Effector CD4-positive, alpha-beta T cell (primary cell): Measurements from ENCODE around the gene MMP23B.
A peak's percentile ranks its signal among the peaks of the same experiment; 100 is the strongest.
"Not testable (repeated sequence)": the region's sequence is repeated elsewhere in the genome, so short reads cannot be mapped to it uniquely, and the experiment has no call there.

Source experiments
- DNase-seq: peaks from one replicate; pipeline ENCODE4 v3.0.0-alpha.2; 2020

The MMP23B gene

GRCh38 chr1:1636621-1637478 is 4.9 kb downstream of the MMP23B start:
- not testable (repeated sequence) for DNase-seq

DNA sequence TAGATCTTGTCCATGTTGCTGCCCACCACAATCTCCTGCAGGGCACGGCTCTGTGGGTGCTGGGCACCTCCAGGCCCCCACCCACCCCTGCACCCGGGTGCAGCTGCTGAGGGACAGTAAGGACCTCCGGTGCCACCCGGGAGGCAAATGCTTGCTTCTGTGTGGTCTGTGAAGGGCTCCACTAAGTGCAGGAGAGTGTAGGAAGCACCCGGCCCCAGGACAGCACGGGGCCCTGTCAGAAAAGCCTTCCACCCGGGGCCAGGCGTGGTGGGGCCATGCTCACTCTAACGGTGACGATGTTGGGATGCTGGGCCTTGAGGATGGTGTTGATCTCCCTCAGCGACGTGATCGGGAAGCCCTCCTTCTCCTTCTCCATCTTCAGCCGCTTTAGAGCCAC is 5.5 kb downstream of the MMP23B start:
- not testable (repeated sequence) for DNase-seq

GRCh38 chr1:1638528-1638927 is 6.6 kb downstream of the MMP23B start:
- not testable (repeated sequence) for DNase-seq

DNA sequence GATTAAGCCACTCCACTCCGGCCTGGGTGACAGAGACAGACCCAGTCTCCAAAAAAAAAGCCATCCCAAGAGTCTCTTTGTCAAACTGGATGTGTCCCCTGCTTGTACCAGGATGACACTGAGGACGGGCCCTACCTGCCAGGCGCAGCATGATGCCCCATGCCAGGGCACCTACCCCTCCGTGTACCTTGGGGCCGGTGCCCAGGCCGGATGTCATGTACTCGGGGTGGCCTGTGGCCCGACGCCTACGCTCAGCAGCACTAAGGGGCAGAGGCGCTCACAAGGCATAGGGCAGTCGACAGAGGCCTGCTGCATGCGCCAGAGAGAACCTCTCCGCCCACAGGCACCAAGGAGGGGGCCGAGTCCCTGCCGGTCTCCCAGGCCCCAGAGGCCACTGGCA is 7.4 kb downstream of the MMP23B start:
- DNase-seq: not testable (repeated sequence)

DNA sequence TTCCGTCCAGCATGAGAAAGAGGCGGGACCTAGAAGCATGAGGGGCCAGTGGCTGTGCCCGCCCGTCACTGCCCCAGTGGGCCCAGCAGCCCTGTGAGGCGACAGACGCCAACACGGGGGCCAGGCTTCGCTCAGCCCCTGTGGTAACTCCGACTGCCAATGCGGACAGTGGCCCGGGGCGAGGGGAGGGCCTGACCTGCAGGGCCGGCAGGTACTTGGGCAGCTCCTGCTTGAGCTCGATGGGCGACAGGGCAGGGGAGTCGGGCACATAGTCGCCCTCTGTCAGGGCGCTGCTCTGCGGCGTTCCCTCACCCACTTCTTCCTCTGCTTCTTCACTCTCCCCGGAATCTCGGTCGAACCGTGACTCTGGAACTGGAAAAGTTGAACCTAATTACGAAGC is 8.1 kb downstream of the MMP23B start:
- not testable (repeated sequence) for DNase-seq

GRCh38 chr1:1640711-1641461 is 8.9 kb downstream of the MMP23B start:
- not testable (repeated sequence) for DNase-seq

- not testable (repeated sequence) for DNase-seq
Observed at GRCh38 chr1:1646326-1646725, 14.4 kb downstream of the MMP23B start.

DNA sequence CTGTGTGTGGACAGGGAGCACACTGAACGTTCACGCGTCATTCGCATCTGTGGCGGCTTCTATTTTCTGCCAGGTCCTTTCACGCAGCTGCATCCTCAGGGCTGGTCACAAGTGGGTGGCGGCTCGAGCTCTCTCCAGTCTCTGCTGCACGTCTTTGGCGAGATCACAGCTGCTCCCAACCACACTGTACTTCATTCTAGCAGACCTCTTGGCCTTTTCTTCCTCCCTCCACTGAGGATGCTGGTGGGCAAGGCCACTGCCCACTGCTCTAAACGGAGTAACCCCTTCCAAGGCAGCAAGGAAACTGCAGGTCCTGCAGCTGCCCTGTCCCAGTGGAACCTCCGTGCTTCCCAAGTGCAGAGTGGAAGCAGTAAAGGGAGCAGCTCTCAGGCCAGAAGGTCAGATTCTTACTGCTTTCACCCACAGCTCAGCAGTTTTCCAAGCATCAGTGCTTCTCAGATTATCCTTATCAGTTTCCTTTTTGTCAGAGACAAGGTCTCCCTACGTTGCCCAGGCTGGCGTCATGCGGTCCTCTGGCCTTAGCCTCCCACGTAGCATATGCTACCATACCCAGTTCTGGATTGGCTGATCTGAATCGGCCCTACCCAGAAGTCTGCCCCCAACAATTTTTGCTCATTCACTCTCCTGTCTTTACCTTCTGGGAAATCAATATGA is 15.7 kb downstream of the MMP23B start:
- DNase-seq: not testable (repeated sequence)

GRCh38 chr1:1648265-1648664 is 16.3 kb downstream of the MMP23B start:
- not testable (repeated sequence) for DNase-seq

GRCh38 chr1:1658583-1659549 is 26.9 kb downstream of the MMP23B start, which contains the start of gene CDK11B:
CDK11B (minus strand) TSS chr1:1659004; CDS start chr1:1657485, 1,519 bp downstream.
- DNase-seq: peak; percentile 94

- DNase-seq: not testable (repeated sequence)
Observed at GRCh38 chr1:1662392-1662791, 30.4 kb downstream of the MMP23B start.

DNA sequence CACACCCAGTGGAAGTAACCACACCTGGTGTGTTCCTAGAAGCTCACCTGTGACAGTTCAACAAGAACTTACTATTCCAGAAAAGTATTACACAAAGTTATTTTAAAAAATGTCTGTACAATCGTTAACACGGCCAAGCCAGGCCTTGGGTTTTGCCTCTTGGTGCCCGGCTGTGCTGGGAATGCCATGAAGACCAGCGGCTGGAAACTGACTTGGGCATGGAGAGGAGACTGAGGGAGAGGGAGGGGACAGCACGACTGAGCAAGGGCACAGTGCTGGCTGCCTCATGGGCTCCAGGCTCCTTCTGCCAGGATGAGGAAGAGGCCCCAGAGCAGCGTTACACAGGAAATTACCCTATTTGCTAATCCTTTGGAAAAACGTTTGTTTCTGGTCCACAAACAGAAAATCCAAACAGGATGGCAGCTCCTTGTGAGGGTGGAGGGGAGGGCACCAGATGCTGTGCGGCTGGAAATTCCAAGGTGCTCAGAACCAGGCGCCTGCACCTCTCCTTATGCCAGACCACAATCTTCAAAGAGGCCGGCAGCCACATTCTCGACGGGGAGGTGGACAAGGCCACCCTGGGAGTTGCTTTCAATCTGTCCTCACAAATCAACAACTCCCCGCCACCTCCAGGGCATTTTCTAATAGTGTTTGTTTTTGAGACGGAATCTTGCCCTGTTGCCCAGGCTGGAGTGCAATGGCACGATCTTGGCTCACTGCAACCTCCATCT is 31.0 kb downstream of the MMP23B start:
- not testable (repeated sequence) for DNase-seq

DNA sequence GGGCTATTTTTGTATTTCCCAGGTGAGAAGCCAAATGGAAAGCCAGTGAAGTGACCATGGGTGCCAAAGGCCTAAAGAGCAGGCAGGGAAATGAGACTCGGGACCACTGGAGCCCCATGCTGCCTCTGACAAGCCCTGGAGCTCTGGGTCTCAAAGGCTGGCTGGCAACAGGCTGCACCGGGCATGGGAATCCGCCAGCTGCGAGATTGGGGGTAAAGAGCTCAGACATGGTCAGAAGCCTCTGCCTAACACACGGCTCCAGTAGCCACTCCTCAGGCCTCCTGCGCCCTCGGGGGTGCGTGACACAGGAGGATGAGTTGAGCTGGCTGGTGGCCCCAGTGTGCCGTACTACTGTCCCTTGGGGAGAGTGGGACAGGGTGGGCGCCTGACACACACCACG is 32.3 kb downstream of the MMP23B start:
- not testable (repeated sequence) for DNase-seq

- DNase-seq: no peak
Observed at GRCh38 chr1:1664941-1665814, 33.2 kb downstream of the MMP23B start.

GRCh38 chr1:1665815-1666251 is 33.9 kb downstream of the MMP23B start:
- no peak for DNase-seq

DNA sequence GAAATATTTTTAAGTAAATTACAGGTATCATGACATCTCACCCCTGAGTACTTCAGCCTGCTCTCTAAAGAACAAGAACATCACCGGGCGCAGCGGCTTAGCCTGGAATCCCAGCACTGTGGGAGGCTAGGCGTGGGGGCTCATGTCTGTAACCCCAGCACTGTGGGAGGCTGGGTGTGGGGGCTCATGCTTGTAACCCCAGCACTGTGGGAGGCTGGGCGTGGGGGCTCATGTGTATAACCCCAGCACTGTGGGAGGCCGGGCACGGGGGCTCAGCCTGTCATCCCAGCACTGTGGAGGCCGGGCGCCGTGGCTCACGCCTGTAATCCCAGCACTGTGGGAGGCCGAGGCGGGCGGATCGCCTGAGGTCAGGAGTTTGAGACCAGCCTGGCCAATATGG is 34.6 kb downstream of the MMP23B start:
- no peak for DNase-seq

GRCh38 chr1:1669468-1670440 is 37.8 kb downstream of the MMP23B start:
- no peak for DNase-seq

- DNase-seq: no peak
Observed at GRCh38 chr1:1670866-1671265, 38.9 kb downstream of the MMP23B start.
